NCI-H187 treated with DMSO at 0.1 percent for 48 hours (cell line): Measurements from ENCODE around the gene SLC39A6.
"Not testable (repeated sequence)": the region's sequence is repeated elsewhere in the genome, so short reads cannot be mapped to it uniquely, and the experiment has no call there.

Experiments
- DNase-seq: peaks from one replicate; lab custom pipeline; 2025; lab: John Stamatoyannopoulos, UW

SLC39A6 gene

GRCh38 chr18:36139245-36139644 is 10.1 kb upstream of the SLC39A6 start:
- DNase-seq, result no peak

GRCh38 chr18:36135264-36135663 is 6.1 kb upstream of the SLC39A6 start:
- no peak for DNase-seq

- DNase-seq, result no peak
Observed at GRCh38 chr18:36132756-36133155, 3.6 kb upstream of the SLC39A6 start.

GRCh38 chr18:36131692-36132483 is 2.7 kb upstream of the SLC39A6 start:
- no peak for DNase-seq

DNA sequence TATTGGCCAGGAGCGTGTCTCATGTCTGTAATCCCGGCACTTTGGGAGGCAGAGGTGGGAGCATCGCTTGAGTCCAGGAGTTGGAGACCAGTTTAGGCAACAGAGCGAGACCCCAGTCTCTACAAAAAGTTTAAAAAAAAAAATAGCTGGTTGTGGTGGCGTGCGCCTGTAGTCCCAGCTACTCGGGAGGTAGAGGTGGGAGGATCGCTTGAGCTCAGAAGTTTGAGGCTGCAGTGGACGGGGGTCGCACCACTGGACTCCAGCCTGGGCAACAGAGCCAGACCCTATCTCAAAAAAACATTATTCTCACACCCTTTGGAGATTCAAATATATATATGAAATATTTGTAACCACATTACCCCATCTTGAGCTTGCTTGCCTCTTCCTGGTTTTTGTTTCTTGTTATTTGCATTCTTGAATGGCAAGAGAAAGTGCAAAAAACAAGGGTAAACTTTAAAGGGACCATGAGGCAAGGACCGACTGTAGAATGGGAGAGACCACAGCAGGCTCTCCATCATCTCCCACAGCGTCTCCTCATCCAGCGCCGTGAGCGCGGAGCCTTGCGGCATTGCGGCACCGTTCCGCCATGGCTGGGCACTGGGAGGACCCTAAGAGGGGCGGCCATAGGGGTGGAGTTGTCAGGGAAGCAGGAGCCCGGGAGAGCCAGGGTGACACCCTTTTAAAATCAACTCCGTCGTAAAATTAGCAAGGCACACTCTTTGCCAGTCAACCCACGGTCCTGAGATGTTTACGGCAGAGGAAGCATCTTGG is 1.9 kb upstream of the SLC39A6 start:
- no peak for DNase-seq

GRCh38 chr18:36130039-36130831 is 1.1 kb upstream of the SLC39A6 start:
- no peak for DNase-seq

DNA sequence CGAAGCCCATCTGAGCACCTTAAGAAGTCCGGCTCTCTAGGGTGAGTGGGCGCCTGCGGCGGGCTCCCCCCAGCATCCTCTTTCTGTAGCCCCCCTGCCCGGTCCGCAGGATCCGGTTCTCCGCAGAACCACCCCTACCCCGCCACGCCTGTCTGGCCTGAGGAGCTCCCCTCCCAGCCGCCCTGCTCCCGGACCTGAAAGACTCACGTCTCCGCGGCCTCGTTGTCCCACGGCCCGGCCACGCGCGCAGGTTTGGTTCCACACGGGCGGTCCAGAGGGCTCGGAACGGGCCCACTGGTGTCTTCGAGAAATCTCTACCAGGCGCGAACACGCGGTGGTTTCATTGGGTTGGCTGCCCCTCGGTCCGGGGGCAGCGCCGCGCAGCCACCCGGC is 237 bp downstream of the SLC39A6 start:
- DNase-seq, result no peak

DNA sequence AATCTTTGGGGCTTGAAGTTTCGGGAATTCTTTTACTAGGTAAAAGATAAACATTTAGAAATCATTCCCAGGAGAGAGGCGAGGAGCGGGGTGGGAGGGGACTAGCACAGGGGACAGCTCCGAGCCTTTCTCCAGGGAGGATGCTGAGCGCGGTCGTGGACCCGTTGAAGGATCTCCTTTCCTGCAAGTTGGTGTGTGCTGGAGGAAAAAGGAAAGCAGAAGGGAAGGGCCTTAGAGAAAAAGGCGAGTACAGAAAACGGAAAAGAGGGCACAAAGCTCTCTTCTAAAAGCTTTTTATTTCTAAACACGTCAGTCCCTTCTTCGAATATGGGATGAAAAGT is 640 bp downstream of the SLC39A6 start:
- DNase-seq, result no peak

DNA sequence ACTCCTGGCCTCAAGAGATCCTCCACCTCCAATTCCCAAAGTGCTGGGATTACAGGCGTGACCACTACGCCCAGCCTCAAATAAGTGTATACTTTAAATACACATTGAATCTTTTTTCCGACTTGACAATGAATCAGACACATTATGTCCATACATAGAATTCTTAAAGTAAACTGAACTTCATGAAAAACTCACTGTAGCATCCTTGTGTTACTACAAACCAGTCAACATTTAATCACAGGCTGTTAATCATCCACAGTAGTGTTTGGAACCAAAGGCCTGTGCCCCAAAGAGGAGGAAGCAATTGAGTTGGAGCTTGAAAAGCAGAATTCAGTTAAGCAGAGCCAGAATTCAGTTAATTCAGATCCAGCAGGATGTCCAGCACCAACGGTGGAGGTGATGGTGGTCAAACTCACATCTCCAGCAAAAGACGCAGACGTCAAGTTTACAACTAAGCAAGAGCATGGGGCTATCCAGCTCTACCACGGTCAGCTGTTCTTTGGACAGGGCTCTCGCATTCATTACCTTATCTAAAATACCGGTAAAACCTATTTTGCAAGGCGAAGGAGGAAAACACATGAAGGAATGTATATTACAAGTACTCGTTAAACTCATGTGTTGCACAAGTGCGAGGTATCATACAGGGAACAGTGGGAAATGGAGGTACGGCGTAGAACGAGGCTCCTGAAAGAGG is 1.2 kb downstream of the SLC39A6 start:
- DNase-seq, result no peak

GRCh38 chr18:36126668-36127067 is 2.5 kb downstream of the SLC39A6 start:
- no peak for DNase-seq

DNA sequence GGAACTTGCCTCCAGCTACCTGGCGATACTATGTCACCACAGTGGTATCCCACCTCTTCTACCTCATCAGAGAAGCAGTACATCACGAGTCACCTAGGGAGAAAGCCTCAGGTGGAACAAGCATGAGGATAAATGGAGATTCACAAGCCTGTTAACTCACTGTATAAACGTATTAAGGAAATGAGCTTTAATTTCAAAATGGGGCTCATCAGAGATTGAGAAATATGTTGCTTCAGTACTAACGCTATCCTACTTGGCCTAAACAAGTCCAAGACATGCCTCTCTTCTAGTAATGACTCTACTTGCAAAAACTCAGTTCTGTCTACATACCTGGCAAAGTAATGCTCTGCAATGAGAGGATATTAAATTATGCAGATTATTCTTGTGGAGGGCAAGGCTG is 4.3 kb downstream of the SLC39A6 start:
- no peak for DNase-seq

DNA sequence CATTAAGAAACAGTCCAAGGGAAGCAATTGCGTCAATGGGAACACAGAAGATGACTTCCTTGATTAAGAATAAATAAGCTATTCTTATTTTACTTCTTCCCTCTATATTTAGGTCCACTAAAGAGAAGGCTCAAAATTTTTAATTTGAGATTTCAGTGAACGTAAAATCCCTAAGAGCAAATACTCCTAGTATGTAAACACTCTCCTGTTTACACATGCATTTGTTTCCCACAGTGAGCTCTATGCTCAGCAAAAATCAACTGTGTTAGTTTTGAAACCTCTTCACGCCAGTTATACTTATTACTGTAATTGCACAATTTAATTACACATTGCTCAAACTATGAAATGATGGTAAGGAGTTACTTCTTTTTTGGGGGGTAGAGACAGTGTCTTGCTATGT is 8.8 kb downstream of the SLC39A6 start:
- DNase-seq, result no peak

GRCh38 chr18:36116771-36117170 is 12.4 kb downstream of the SLC39A6 start:
- not testable (repeated sequence) for DNase-seq

- no peak for DNase-seq
Observed at GRCh38 chr18:36114738-36115137, 14.4 kb downstream of the SLC39A6 start.

GRCh38 chr18:36114251-36114650 is 14.9 kb downstream of the SLC39A6 start:
- no peak for DNase-seq

DNA sequence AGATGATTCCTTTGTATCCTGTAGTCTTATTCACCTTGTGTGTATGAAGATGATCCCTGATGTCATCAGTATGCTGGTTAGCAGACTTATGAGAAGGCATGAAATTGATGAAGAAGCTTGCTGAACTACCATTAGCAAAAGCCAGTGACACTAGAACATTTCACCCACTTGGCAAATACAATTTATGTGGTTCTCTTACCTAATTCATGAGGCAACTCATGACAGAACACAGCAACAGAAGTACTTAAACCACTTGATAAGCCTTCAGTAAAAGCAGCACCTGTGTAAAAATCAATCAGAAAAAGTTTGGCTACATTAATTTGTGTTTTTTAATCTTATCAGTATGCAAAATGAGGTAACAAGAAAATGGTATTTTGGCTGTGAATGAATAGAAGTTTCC is 16.8 kb downstream of the SLC39A6 start:
- DNase-seq, result no peak

- no peak for DNase-seq
Observed at GRCh38 chr18:36109737-36110136, 19.4 kb downstream of the SLC39A6 start.

DNA sequence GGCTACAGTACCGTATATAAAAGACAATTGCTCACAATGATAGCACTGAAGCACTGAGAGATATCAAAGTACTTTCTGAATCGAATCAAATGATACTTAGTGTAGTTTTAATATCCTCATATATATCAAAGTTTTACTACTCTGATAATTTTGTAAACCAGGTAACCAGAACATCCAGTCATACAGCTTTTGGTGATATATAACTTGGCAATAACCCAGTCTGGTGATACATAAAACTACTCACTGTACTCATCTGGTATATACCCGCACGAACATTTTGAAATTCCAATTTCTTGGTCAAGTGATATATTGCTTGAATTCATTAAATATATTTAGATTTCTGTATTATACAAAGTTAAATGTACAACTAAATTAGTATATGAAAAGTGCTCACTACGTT is 20.5 kb downstream of the SLC39A6 start:
- no peak for DNase-seq

DNA sequence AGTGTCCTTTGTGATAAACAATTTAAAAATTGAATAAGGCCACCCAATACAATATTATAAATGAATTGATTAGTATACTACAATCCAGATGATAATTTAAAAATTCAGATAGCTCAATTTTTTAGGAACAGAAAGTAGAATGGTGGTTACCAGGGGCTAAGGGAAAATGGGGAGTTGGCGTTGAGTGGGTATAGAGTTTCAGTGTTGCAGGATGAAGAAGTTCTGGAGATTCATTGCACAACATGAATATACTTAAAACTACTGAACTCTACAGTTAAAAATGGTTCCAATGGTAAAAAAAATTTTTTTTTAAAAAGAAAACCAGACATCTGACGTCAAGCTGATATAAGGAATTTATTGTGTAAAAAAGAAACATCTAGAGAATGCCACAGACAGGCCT is 20.9 kb downstream of the SLC39A6 start:
- no peak for DNase-seq

DNA sequence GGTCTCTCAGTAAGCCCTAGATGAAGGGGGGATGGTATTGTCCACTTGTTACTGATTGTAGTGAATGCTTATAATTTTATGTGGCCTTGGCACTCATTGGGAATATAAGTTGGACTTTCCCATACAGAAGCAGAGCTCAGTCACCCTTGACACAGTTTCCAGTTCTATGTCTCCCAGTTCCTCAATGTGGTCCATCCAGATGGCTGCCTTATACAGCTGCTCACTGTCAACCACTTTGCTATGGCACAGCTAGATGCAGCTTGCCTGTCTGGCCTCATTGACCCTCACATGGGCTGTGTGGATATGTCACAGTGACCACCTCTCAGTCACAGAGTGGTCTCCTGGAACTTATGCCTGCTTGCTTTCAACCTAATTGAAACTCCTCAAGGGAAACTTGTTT is 21.7 kb downstream of the SLC39A6 start:
- DNase-seq, result no peak

DNA sequence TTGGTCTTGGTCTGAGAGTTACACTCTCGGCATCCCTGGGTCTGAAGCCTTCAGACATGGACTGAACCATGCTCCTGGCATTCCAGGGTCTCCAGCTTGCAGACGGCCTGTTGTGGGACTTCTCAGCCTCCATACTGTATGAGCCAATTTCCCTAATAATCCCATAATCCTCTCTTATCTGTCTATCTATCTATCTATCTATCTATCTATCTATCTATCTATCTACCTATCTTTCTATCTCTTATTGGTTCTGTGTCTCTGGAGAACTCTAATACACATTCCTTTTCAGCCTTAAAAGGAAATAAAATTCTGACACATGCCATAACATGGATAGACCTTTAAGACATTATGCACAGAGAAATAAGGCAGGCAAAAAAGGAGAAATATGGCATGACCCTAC is 24.4 kb downstream of the SLC39A6 start:
- DNase-seq, result no peak

DNA sequence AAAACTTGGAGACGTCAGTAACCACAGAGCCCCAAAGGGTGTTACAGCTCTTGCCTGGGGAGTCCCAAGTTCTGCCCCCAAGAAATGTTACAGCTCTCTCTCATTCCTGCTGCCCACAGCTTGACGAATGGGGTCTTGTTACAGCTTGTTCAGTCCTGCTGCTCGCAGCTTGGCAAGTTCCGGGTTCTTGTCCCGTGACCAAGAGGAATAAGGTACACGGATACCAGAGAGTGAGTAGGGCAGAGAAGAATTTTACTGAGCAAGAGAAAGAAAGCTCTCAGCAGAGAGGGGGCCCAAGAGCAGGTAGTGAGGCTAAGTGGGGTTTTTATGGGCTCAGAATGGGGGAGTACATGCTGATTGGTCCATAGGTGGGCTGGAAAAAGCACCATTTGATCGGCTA is 27.2 kb downstream of the SLC39A6 start:
- no peak for DNase-seq
